ENCODE data around the gene SAG. TPM values are rescaled to one million over a fixed set of nuclear protein-coding genes. Genes with fewer than 3 reads are reported as not detected.

Gene SAG
- total and polyA plus RNA-seq, 9 of the 15 experiments (the other 6 are each of a cell fraction or from before 2014, with no cell fraction given): 0.04 to 0.64 (median 0.31) TPM; not detected in 5

DNA sequence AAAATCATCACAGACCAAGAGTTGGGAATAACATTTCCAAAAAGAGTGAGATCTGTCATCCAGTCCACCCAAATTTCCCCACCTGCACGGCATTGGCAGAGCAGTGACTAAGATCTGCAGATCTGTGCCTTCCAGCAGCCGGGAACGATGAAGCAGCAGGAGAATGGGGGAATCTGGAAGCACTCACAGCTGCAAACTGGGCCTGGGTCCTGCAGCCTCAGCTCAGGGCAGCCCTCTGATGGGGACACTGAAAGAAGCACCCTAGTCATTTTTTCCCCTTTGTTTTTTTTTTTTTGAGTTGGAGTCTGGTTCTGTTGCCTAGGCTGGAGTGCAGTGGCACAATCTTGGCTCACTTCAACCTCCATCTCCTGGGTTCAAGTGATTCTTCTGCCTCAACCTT lies 4.4 kb upstream of the SAG start:
- Histone ChIP-seq H3K36me3 (ENCODE audit: control insufficient read depth, insufficient read depth, low read length) (no peaks in the 10 kb centered on the region), H2AFZ (ENCODE audit: low read depth, low read length) (no peak overlapping the region), H3K9me1 (ENCODE audit: control insufficient read depth, insufficient read depth, low read length) (no peaks in the 10 kb centered on the region), H3K4me2 (ENCODE audit: insufficient read depth, low read length) (no peak overlapping the region), H3K27me3 (ENCODE audit: control insufficient read depth in 2 of 2, insufficient read depth in 2 of 2, low read length in 2 of 2) (peaks cover 0 to 5% of the 10 kb centered on the region in 2 experiments; a peak in 1 of 5 replicates), H3K27ac (ENCODE audit: extremely low read depth, low read depth, low read length) (no peak overlapping the region), H4K20me1 (replicated peaks; ENCODE audit: control insufficient read depth, insufficient read depth, low read length) (no peaks in the 10 kb centered on the region), H3K9me3 (replicated peaks; ENCODE audit: control insufficient read depth, insufficient read depth, low read depth, low read length) (no peaks in the 10 kb centered on the region), H3K79me2 (ENCODE audit: control insufficient read depth, insufficient read depth, low read length) (no peaks in the 10 kb centered on the region), H3K4me1 (replicated peaks in 1 of 2; ENCODE audit: control insufficient read depth in 2 of 2, insufficient read depth in 2 of 2, low read length in 2 of 2) (no peaks in the 10 kb centered on the region; a peak in 1 of 5 replicates), H3K9ac (ENCODE audit: insufficient read depth in 1 of 2, low read depth in 2 of 2, low read length in 2 of 2) (no peak overlapping the region), H3K4me3 (no peak overlapping the region)
- 25% methylated on average over 3 of the region's 3 CpGs for WGBS (ENCODE audit: insufficient coverage, low coverage, missing lambda C conversion rate)
- intact Hi-C loops (cut with micrococcal nuclease): no loop called here
- ATAC-seq (no peak), FAIRE-seq (no peak), DNase-seq (ENCODE audit: extremely low read depth in 1 of 4, low spot score in 3 of 4) (no peak)
- CTCF ChIA-PET (ENCODE audit: low intra/inter-chr PET ratio): no interaction called here
- TF ChIP-seq, protein P1, sequence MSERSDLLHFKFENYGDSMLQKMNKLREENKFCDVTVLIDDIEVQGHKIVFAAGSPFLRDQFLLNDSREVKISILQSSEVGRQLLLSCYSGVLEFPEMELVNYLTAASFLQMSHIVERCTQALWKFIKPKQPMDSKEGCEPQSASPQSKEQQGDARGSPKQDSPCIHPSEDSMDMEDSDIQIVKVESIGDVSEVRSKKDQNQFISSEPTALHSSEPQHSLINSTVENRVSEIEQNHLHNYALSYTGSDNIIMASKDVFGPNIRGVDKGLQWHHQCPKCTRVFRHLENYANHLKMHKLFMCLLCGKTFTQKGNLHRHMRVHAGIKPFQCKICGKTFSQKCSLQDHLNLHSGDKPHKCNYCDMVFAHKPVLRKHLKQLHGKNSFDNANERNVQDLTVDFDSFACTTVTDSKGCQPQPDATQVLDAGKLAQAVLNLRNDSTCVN (CRISPR knock-in tag; IDR thresholded peaks at IDR 0.05): no peak
- TF ChIP-seq MAFG (tag; conservative IDR thresholded peaks at IDR 0.05) (no peak), ZFP1 (CRISPR knock-in tag; IDR thresholded peaks at IDR 0.05) (no peak), EHMT2 (IDR thresholded peaks at IDR 0.05) (no peak), PHF8 (IDR thresholded peaks at IDR 0.05; ENCODE audit: borderline replicate concordance, low read length) (no peak), GTF2F1 (IDR thresholded peaks at IDR 0.05; ENCODE audit: low read depth, low read length) (no peak), ESRRB (CRISPR knock-in tag; IDR thresholded peaks at IDR 0.05; ENCODE audit: borderline replicate concordance) (no peak), MAZ (CRISPR knock-in tag; conservative IDR thresholded peaks at IDR 0.05 in 1 of 2, IDR thresholded peaks at IDR 0.05 in 1 of 2) (no peak), RFX7 (CRISPR knock-in tag; IDR thresholded peaks at IDR 0.05) (no peak), CHCHD3 (CRISPR knock-in tag; IDR thresholded peaks at IDR 0.05) (no peak), DACH1 (IDR thresholded peaks at IDR 0.05; ENCODE audit: partially characterized antibody) (no peak), ZFPM2 (CRISPR knock-in tag; IDR thresholded peaks at IDR 0.05) (no peak)
- TF ChIP-seq, protein P2, sequence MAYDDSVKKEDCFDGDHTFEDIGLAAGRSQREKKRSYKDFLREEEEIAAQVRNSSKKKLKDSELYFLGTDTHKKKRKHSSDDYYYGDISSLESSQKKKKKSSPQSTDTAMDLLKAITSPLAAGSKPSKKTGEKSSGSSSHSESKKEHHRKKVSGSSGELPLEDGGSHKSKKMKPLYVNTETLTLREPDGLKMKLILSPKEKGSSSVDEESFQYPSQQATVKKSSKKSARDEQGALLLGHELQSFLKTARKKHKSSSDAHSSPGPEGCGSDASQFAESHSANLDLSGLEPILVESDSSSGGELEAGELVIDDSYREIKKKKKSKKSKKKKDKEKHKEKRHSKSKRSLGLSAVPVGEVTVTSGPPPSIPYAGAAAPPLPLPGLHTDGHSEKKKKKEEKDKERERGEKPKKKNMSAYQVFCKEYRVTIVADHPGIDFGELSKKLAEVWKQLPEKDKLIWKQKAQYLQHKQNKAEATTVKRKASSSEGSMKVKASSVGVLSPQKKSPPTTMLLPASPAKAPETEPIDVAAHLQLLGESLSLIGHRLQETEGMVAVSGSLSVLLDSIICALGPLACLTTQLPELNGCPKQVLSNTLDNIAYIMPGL (CRISPR knock-in tag; IDR thresholded peaks at IDR 0.05): no peak
- POLR2A ChIA-PET: no interaction called here
- BruUV-seq (replicated peaks): no TSS peak
- in situ Hi-C loops (cut with MboI): no loop called here
